T-cell (primary cell): Measurements from ENCODE around the gene MLN. TPM values are rescaled to one million over a fixed set of nuclear protein-coding genes. Genes with fewer than 3 reads are reported as not detected.

ENCODE experiments used
- ATAC-seq, 4 experiments: fragments of 200-7000 bp in 3 of 4; fragments of 150-1000 bp in 1 of 4; cut with Tn5 transposase; replicated peaks in 1 of 4; 1 replicate in 3 of 4; 2 replicates in 1 of 4; pipeline ENCODE4 v1.10.0; 2021; ENCODE audit warnings: moderate library complexity in 3 of 4, mild to moderate bottlenecking in 2 of 4, moderate number of reproducible peaks in 1 of 4
- CTCF ChIA-PET, 2 donors: fragments of 300-600 bp; sonication (Branson Sonifier 250); formaldehyde crosslinking; loops; one replicate each; lab custom pipeline; 2022; ENCODE audit warnings: antibody characterized with exemption in 2 of 2; lab: Charles Lee
- POLR2A ChIA-PET, 2 donors: fragments of 300-600 bp; sonication (Branson Sonifier 250); formaldehyde crosslinking; loops; one replicate each; lab custom pipeline; 2022; ENCODE audit warnings: antibody characterized with exemption in 2 of 2; lab: Charles Lee
- DNase-seq, 35 experiments: peaks; one replicate each; pipeline versions ENCODE4 v3.0.0 to v3.0.0-alpha.2; 2013 to 2023
- H3K27ac ChIP-seq: one replicate; pipeline ENCODE4 v1.5.1; 2013; ENCODE audit warnings: low read length
- H3K27me3 ChIP-seq, 2 experiments: replicated peaks in 1 of 2; 1 replicate in 1 of 2; 2 replicates in 1 of 2; pipeline versions ENCODE4 v1.6.1 to v1.7.0; 2013; ENCODE audit warnings: low read length in 1 of 2, mixed read lengths in 1 of 2; ENCODE audit not compliant: control insufficient read depth in 2 of 2, insufficient read depth in 2 of 2; ENCODE audit errors: extremely low read depth in 1 of 2
- H3K36me3 ChIP-seq, 2 donors: 1 replicate in 1 of 2; 2 replicates in 1 of 2; pipeline versions ENCODE4 v1.6.1 to v1.7.0; 2013; ENCODE audit warnings: low read length in 1 of 2; ENCODE audit not compliant: control insufficient read depth in 2 of 2, insufficient read depth in 1 of 2; ENCODE audit errors: extremely low read depth in 1 of 2
- H3K4me1 ChIP-seq, 2 experiments: 1 replicate in 1 of 2; 2 replicates in 1 of 2; pipeline versions ENCODE4 v1.6.1 to v1.7.0; 2013; ENCODE audit warnings: low read length in 2 of 2, mixed read lengths in 1 of 2; ENCODE audit not compliant: insufficient read depth in 2 of 2, control insufficient read depth in 1 of 2; ENCODE audit errors: extremely low read depth in 1 of 2
- H3K4me3 ChIP-seq, 2 donors: 1 replicate in 1 of 2; 2 replicates in 1 of 2; pipeline versions ENCODE4 v1.5.1 to v1.7.0; 2013; ENCODE audit warnings: mild to moderate bottlenecking in 2 of 2, low read length in 1 of 2, moderate library complexity in 1 of 2; ENCODE audit not compliant: control insufficient read depth in 1 of 2; ENCODE audit errors: extremely low read depth in 1 of 2
- H3K9me3 ChIP-seq: 2 replicates; pipeline ENCODE4 v1.7.0; 2013
- H3K27ac Mint-ChIP-seq, 2 donors: one replicate each; pipeline ENCODE4 v1.8.0; 2020 to 2021; ENCODE audit warnings: mild to moderate bottlenecking in 2 of 2, mixed read lengths in 2 of 2
- H3K27me3 Mint-ChIP-seq, 2 donors: one replicate each; pipeline ENCODE4 v1.8.0; 2021 to 2022; ENCODE audit warnings: mixed read lengths in 2 of 2
- H3K36me3 Mint-ChIP-seq: one replicate; pipeline ENCODE4 v1.8.0; 2021; ENCODE audit warnings: mixed read lengths
- H3K4me1 Mint-ChIP-seq, 3 donors: one replicate each; pipeline ENCODE4 v1.8.0; 2020 to 2022; ENCODE audit warnings: mixed read lengths in 3 of 3, mild to moderate bottlenecking in 1 of 3
- H3K4me3 Mint-ChIP-seq, 3 donors: one replicate each; pipeline ENCODE4 v1.8.0; 2020 to 2022; ENCODE audit warnings: mild to moderate bottlenecking in 3 of 3, mixed read lengths in 3 of 3, moderate library complexity in 3 of 3
- H3K9me3 Mint-ChIP-seq, 3 donors: one replicate each; pipeline ENCODE4 v1.8.0; 2020 to 2022; ENCODE audit warnings: mixed read lengths in 3 of 3
- WGBS: methylation state at CpG from one replicate; pipeline ENCODE4 v1.1.5; 2013; ENCODE audit warnings: missing lambda C conversion rate; ENCODE audit not compliant: insufficient coverage; 5-methylcytosine and 5-hydroxymethylcytosine counted together
- total RNA-seq, 35 experiments: library from RNA in 6 of 35; stranded (reverse) in 6 of 35; fragments of 120-200 nt in 1 of 35; gene quantifications; one replicate each; pipeline versions ENCODE4 v1.2.1 to v1.2.4 and lab custom pipeline; 2013 to 2026

The MLN gene
- total RNA-seq, 5 donors from 2014 or later (not counting 1 experiment from before 2014, with no cell fraction given), result not detected

GRCh38 chr6:33776764-33777163 is 27.0 kb downstream of the MLN start:
- no peak overlapping the region for H3K4me3 ChIP-seq
- peaks cover 61% of the 10 kb centered on the region for H3K36me3 Mint-ChIP-seq
- no peak for DNase-seq
- peaks cover 0 to 13% of the 10 kb centered on the region in 2 experiments for H3K4me1 ChIP-seq
- H3K36me3 ChIP-seq, result peaks cover 36 to 93% of the 10 kb centered on the region in 2 donors
- POLR2A ChIA-PET, result interaction anchor here in 1 of 2 donors (0.6 kb wide), 1 partner anchor 253 kb away, joined by 3 read pairs; no protein-coding TSS in a partner anchor
- no peaks in the 10 kb centered on the region for H3K27me3 ChIP-seq
- H3K27ac ChIP-seq, result no peak overlapping the region
- H3K9me3 Mint-ChIP-seq, result no peaks in the 10 kb centered on the region
- no peak overlapping the region for H3K4me3 Mint-ChIP-seq
- H3K4me1 Mint-ChIP-seq, result peaks cover 6 to 14% (median 9%) of the 10 kb centered on the region in 3 donors
- H3K27me3 Mint-ChIP-seq, result no peaks in the 10 kb centered on the region
- H3K9me3 ChIP-seq, result no peaks in the 10 kb centered on the region
- H3K27ac Mint-ChIP-seq, result no peak overlapping the region
- CTCF ChIA-PET, result no interaction called here
- 96% methylated on average over 11 of the region's 13 CpGs for WGBS
- no peak for ATAC-seq

- 100% methylated on average over 1 of the region's 4 CpGs for WGBS
- no peak overlapping the region for H3K27ac ChIP-seq
- H3K4me3 ChIP-seq, result no peak overlapping the region
- H3K4me1 ChIP-seq, result peaks cover 0 to 14% of the 10 kb centered on the region in 2 experiments
- no peak overlapping the region for H3K27ac Mint-ChIP-seq
- H3K9me3 Mint-ChIP-seq, result no peaks in the 10 kb centered on the region
- H3K27me3 Mint-ChIP-seq, result no peaks in the 10 kb centered on the region
- no peak overlapping the region for H3K4me3 Mint-ChIP-seq
- no peaks in the 10 kb centered on the region for H3K27me3 ChIP-seq
- ATAC-seq (no peak), DNase-seq (no peak)
- ChIA-PET CTCF (no interaction called here), POLR2A (interaction anchor here in 1 of 2 donors (0.6 kb wide), 1 partner anchor 966 kb away, joined by 3 read pairs; no protein-coding TSS in a partner anchor)
- H3K4me1 Mint-ChIP-seq, result peaks cover 10 to 15% (median 11%) of the 10 kb centered on the region in 3 donors
- peaks cover 60% of the 10 kb centered on the region for H3K36me3 Mint-ChIP-seq
- H3K36me3 ChIP-seq, result peaks cover 35 to 90% of the 10 kb centered on the region in 2 donors
- no peaks in the 10 kb centered on the region for H3K9me3 ChIP-seq
Measured at GRCh38 chr6:33776186-33776585, 27.6 kb downstream of the MLN start.

GRCh38 chr6:33774774-33775173 is 29.0 kb downstream of the MLN start:
- DNase-seq, result no peak
- Mint-ChIP-seq H3K27me3 (no peaks in the 10 kb centered on the region), H3K4me3 (no peak overlapping the region), H3K4me1 (peaks cover 6 to 12% (median 11%) of the 10 kb centered on the region in 3 donors), H3K9me3 (no peaks in the 10 kb centered on the region), H3K36me3 (peaks cover 47% of the 10 kb centered on the region), H3K27ac (no peak overlapping the region)
- Histone ChIP-seq H3K9me3 (no peaks in the 10 kb centered on the region), H3K36me3 (peaks cover 27 to 77% of the 10 kb centered on the region in 2 donors), H3K27ac (no peak overlapping the region), H3K4me1 (peaks cover 0 to 14% of the 10 kb centered on the region in 2 experiments), H3K4me3 (no peak overlapping the region), H3K27me3 (peaks cover 0 to 3% of the 10 kb centered on the region in 2 experiments)
- ChIA-PET POLR2A (interaction anchor here in 1 of 2 donors (0.7 kb wide), 1 partner anchor 1328 kb away, joined by 5 read pairs; no protein-coding TSS in a partner anchor), CTCF (interaction anchor here in 1 of 2 donors (0.6 to 0.7 kb wide), 2 partner anchors 21 to 254 kb away, joined by 4 to 9 read pairs; no protein-coding TSS in a partner anchor)
- WGBS, result 100% methylated on average over 2 of the region's 3 CpGs
- ATAC-seq, result no peak

GRCh38 chr6:33772902-33773472 is 30.8 kb downstream of the MLN start:
- Histone ChIP-seq H3K27ac (no peak overlapping the region), H3K27me3 (peaks cover 0 to 15% of the 10 kb centered on the region in 2 experiments), H3K4me1 (peaks cover 0 to 20% of the 10 kb centered on the region in 2 experiments), H3K9me3 (no peaks in the 10 kb centered on the region), H3K4me3 (no peak overlapping the region), H3K36me3 (peaks cover 21 to 59% of the 10 kb centered on the region in 2 donors)
- Mint-ChIP-seq H3K27me3 (peaks cover 0 to 4% of the 10 kb centered on the region in 2 donors), H3K36me3 (peaks cover 36% of the 10 kb centered on the region), H3K4me1 (peaks cover 10 to 15% (median 14%) of the 10 kb centered on the region in 3 donors), H3K9me3 (no peaks in the 10 kb centered on the region), H3K27ac (no peak overlapping the region), H3K4me3 (no peak overlapping the region)
- DNase-seq (no peak), ATAC-seq (no peak)
- 93% methylated on average over 3 of the region's 6 CpGs for WGBS
- ChIA-PET CTCF (interaction anchor here in 1 of 2 donors (0.9 to 2.2 kb wide), 2 partner anchors 252 to 255 kb away, joined by 6 to 10 read pairs; no protein-coding TSS in a partner anchor), POLR2A (no interaction called here)

GRCh38 chr6:33772082-33772830 is 31.5 kb downstream of the MLN start:
- Histone ChIP-seq H3K27me3 (peaks cover 0 to 18% of the 10 kb centered on the region in 2 experiments), H3K36me3 (peaks cover 16 to 52% of the 10 kb centered on the region in 2 donors), H3K9me3 (no peaks in the 10 kb centered on the region), H3K27ac (no peak overlapping the region), H3K4me1 (peaks cover 0 to 20% of the 10 kb centered on the region in 2 experiments), H3K4me3 (no peak overlapping the region)
- CTCF ChIA-PET, result interaction anchor here (0.9 to 3.1 kb wide), 6 partner anchors 12 to 256 kb away, joined by 3 to 12 read pairs (median 4); no protein-coding TSS in a partner anchor
- Mint-ChIP-seq H3K27me3 (peaks cover 0 to 4% of the 10 kb centered on the region in 2 donors), H3K9me3 (no peaks in the 10 kb centered on the region), H3K4me3 (no peak overlapping the region), H3K4me1 (peaks cover 10 to 15% (median 14%) of the 10 kb centered on the region in 3 donors), H3K27ac (peak overlapping the region; percentile 44 to 46), H3K36me3 (peaks cover 28% of the 10 kb centered on the region)
- DNase-seq (no peak), ATAC-seq (peak; percentile 6 to 28 (median 14))
- POLR2A ChIA-PET, result no interaction called here
- 93% methylated on average over 19 of the region's 24 CpGs for WGBS
